Heart left ventricle (tissue), 16 donors: Measurements from ENCODE around the gene HS3ST5. TPM values are rescaled to one million over a fixed set of nuclear protein-coding genes. Genes with fewer than 3 reads are reported as not detected.

Source experiments
- ATAC-seq, 4 donors: fragments of 200-7000 bp; cut with Tn5 transposase; one replicate each; pipeline ENCODE4 v1.9.1; 2020 to 2022; ENCODE audit warnings: moderate library complexity in 4 of 4, mild to moderate bottlenecking in 3 of 4, moderate number of reproducible peaks in 1 of 4
- DNase-seq, 5 donors: peaks; one replicate each; pipeline ENCODE4 v3.0.0-alpha.2; 2020
- H3K27ac ChIP-seq, 12 donors: fragments of 200-600 bp; sonication (generic) in 4 of 12; one replicate each; pipeline versions ENCODE4 v1.5.0 to v1.8.0; 2016 to 2022; ENCODE audit warnings: mild to moderate bottlenecking in 2 of 12
- H3K27me3 ChIP-seq, 9 donors: fragments of 200-600 bp; sonication (generic) in 2 of 9; one replicate each; pipeline versions ENCODE4 v1.5.1 to v1.8.0; 2016 to 2022; ENCODE audit warnings: mild to moderate bottlenecking in 3 of 9
- H3K36me3 ChIP-seq, 9 donors: fragments of 200-600 bp; sonication (generic) in 2 of 9; one replicate each; pipeline versions ENCODE4 v1.5.0 to v1.8.0; 2018 to 2022; ENCODE audit warnings: mild to moderate bottlenecking in 2 of 9
- H3K4me1 ChIP-seq, 12 donors: fragments of 200-600 bp; sonication (generic) in 4 of 12; one replicate each; pipeline versions ENCODE4 v1.5.0 to v1.8.0; 2016 to 2022; ENCODE audit warnings: mild to moderate bottlenecking in 3 of 12
- H3K4me3 ChIP-seq, 12 donors: fragments of 200-600 bp; sonication (generic) in 4 of 12; one replicate each; pipeline versions ENCODE4 v1.5.0 to v1.8.0; 2017 to 2022; ENCODE audit warnings: mild to moderate bottlenecking in 9 of 12, moderate library complexity in 4 of 12
- H3K9me3 ChIP-seq, 12 donors: fragments of 200-600 bp; sonication (generic) in 4 of 12; one replicate each; pipeline versions ENCODE4 v1.5.0 to v1.8.0; 2016 to 2022; ENCODE audit warnings: mild to moderate bottlenecking in 1 of 12
- POLR2A ChIP-seq, 2 donors: fragments of 450-650 bp; IDR thresholded peaks; one replicate each; pipeline ENCODE4 v1.6.1; 2017; ENCODE audit warnings: antibody characterized with exemption in 2 of 2, mild to moderate bottlenecking in 2 of 2, moderate library complexity in 2 of 2
- WGBS, 4 donors: extraction: QIAGEN DNeasy Blood & Tissue Kit in 2 of 4; methylation state at CpG; one replicate each; pipeline versions ENCODE4 v1.1.5 to v1.1.7; 2013 to 2018; 5-methylcytosine and 5-hydroxymethylcytosine counted together
- intact Hi-C, 10 donors: fragments of 100-400 bp; cut with DNase I; formaldehyde crosslinking; loops; one replicate each; pipeline versions ENCODE4 v1.11.1 to v1.14.2; 2022
- polyA plus RNA-seq, 2 donors: library from polyadenylated mRNA; stranded (reverse); fragments of 200-250 nt; gene quantifications; one replicate each; pipeline ENCODE4 v1.2.3, GENCODE V29; 2013
- total RNA-seq, 9 donors: library from RNA; depleted of rRNA in 2 of 9; stranded (reverse); fragments of >200 nt in 2 of 9; fragmentation: NEBNext Ultra II Directional in 3 of 9; extraction: Animal tissue kit (Norgen Biotek cat#: 25700) in 3 of 9; gene quantifications; one replicate each; pipeline versions ENCODE4 v1.1.0 to v1.2.4, GENCODE V29; 2016 to 2023
- TF ChIP-seq, protein P1 (sequence below), 12 donors: fragments of 200-600 bp; sonication (generic) in 4 of 12; IDR thresholded peaks; one replicate each; pipeline versions ENCODE4 v1.5.0 to v1.8.0; 2018 to 2022; ENCODE audit warnings: antibody characterized with exemption in 12 of 12, mild to moderate bottlenecking in 5 of 12
- donor health status: ischemic (EF 13 %, LVEDD 7.1; RV severe dilation, severe dysfunction).
- donor health status: healthy with polysubstance abuse.
- donor health status: DM: no; HTN: yes; CAD: no.
- donor health status: DM: no; HTN: no; CAD: no.
- donor health status: ischemic (EF 25% LVEDD 6.9; RV normal size, moderate dysfunction).
- donor health status: ischemic (EF 25% LVEDD 5.7; RV mildly dilated, moderate dysfunction).
- donor health status: healthy.
- donor health status: DM: yes; HTN: yes; CAD: no.
- donor health status: ischemic (EF 35%, LVEDD 5.7; RV mildly dilated, moderate dysfunction).
- donor health status: nonischemic (EF 11% LVEDD 7.7; RV severe dilation, severe dysfunction).
- donor health status: DM: yes; HTN: yes; CAD: no.
- donor health status: PGD.
- donor health status: ischemic (EF 29% LVEDD 5.4; RV normal size, mild dysfunction).
- donor health status: nonischemic (EF 23%, LVEDD 6.1; RV moderate dilation, normal function).

Gene HS3ST5
- total and polyA plus RNA-seq, 11 donors: not detected

DNA sequence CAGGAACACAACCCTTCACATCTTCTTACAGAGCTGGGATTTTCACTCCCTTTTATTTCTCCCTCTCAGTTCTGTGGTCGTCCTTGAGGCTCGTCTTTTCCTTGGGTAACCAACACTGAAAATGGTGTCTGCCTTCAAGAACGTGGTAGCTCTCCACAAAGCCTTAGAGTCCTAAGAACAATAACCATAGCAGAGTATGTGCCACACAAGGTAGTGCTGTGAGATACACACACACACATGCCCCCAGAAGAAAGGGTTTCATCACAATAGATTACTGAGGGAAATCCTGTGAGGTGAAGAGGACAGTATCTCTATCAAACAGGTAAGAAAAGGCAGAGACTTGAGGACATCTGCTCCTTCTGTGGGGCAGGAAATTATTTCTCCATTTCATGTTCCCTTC, 267.0 kb downstream of the HS3ST5 start:
- H3K36me3 ChIP-seq: no peaks in the 10 kb centered on the region
- H3K4me3 ChIP-seq: no peak overlapping the region
- 85 to 91% (median 90%) methylated on average over 3 of the region's 3 CpGs for WGBS, 4 donors
- TF ChIP-seq, protein P1, sequence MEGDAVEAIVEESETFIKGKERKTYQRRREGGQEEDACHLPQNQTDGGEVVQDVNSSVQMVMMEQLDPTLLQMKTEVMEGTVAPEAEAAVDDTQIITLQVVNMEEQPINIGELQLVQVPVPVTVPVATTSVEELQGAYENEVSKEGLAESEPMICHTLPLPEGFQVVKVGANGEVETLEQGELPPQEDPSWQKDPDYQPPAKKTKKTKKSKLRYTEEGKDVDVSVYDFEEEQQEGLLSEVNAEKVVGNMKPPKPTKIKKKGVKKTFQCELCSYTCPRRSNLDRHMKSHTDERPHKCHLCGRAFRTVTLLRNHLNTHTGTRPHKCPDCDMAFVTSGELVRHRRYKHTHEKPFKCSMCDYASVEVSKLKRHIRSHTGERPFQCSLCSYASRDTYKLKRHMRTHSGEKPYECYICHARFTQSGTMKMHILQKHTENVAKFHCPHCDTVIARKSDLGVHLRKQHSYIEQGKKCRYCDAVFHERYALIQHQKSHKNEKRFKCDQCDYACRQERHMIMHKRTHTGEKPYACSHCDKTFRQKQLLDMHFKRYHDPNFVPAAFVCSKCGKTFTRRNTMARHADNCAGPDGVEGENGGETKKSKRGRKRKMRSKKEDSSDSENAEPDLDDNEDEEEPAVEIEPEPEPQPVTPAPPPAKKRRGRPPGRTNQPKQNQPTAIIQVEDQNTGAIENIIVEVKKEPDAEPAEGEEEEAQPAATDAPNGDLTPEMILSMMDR (IDR thresholded peaks at IDR 0.05): no peak
- TF ChIP-seq POLR2A (IDR thresholded peaks at IDR 0.05): no peak
- intact Hi-C loops: no loop called here
- H3K27me3 ChIP-seq: no peaks in the 10 kb centered on the region
- ATAC-seq (no peak), DNase-seq (no peak)
- H3K4me1 ChIP-seq: no peaks in the 10 kb centered on the region
- H3K9me3 ChIP-seq: peaks cover 0 to 6% (median 0%) of the 10 kb centered on the region in 12 donors
- H3K27ac ChIP-seq: no peak overlapping the region

DNA sequence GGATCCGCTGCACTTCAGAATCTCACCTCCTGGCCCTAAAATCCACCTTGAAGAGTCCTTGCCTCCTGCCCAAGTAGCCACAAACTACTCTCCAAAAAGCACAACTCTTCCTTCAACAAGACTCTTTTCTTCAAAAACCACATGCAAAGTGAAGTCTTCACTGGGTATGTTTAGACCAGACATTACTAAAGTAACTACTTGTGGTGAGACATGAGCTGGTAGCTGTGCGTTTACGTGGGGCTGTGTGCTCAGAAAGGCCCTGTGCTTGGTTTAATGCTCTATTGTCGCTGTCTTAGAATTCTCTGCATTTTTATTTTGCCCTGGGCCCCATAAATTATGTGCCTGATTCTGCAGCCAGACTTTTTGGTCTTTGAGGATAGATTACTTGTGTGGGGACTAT, 267.5 kb downstream of the HS3ST5 start:
- 92 to 96% (median 95%) methylated on average over 4 of the region's 4 CpGs for whole genome bisulfite sequencing, 4 donors
- no peaks in the 10 kb centered on the region for H3K36me3 ChIP-seq
- no peaks in the 10 kb centered on the region for H3K4me1 ChIP-seq
- no peaks in the 10 kb centered on the region for H3K27me3 ChIP-seq
- ATAC-seq (no peak), DNase-seq (no peak)
- no peak overlapping the region for H3K4me3 ChIP-seq
- H3K27ac ChIP-seq: no peak overlapping the region
- intact Hi-C loops: no loop called here
- TF ChIP-seq, protein P1 (IDR thresholded peaks at IDR 0.05): no peak
- no peak for TF ChIP-seq POLR2A (IDR thresholded peaks at IDR 0.05)
- peaks cover 0 to 1% (median 0%) of the 10 kb centered on the region in 12 donors for H3K9me3 ChIP-seq

DNA sequence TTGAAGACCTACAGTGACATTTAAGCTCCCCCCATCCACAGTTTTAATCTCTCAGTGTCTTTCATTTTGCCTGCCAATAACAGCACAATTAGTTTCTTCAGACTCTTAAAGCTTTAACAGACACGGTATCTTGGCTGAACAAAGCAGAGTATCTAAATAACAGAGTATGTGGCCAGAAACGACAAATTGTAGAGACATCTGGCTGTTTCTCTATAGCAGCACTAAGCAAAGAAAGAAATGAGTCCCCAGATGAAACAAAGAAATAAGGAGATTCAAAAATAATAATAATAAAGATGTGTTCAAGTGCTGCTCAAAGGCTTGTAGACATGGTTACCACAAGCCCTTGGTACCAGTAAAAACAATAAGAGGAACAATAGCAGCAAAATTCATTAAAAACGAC, 274.1 kb downstream of the HS3ST5 start:
- WGBS, 4 donors: 53 to 64% (median 55%) methylated on average over 3 of the region's 3 CpGs
- DNase-seq (no peak), ATAC-seq (no peak)
- TF ChIP-seq, protein P1 (IDR thresholded peaks at IDR 0.05): no peak
- no peak for TF ChIP-seq POLR2A (IDR thresholded peaks at IDR 0.05)
- Histone ChIP-seq H3K4me1 (peaks cover 0 to 8% (median 0%) of the 10 kb centered on the region in 12 donors), H3K4me3 (peak overlapping the region in 5 of 12 donors; percentile 5 to 29 (median 25)), H3K36me3 (no peaks in the 10 kb centered on the region), H3K27me3 (no peaks in the 10 kb centered on the region), H3K9me3 (no peaks in the 10 kb centered on the region), H3K27ac (peak overlapping the region in 2 of 12 donors; percentile 39 to 49)
- intact Hi-C loops: no loop called here

DNA sequence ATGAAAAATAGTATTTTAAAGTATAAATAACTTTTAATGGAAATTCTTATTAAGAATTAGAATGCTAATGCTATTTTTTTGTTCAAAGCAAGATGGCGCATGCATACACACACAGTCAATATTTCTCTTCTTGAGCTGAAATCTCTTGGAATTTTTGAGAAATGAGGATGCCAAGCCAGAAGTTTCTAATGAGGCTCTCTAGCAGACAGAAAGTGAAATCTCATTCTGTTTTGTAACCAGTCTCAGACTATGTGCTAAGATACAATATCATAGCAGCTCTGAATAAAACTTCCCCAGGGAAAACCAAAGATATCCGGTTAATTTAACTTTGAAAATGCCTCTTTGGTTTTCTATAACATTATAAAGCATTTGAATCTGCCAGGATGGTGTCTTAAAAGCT, 274.7 kb downstream of the HS3ST5 start:
- Histone ChIP-seq H3K4me1 (peaks cover 0 to 8% (median 0%) of the 10 kb centered on the region in 12 donors), H3K9me3 (no peaks in the 10 kb centered on the region), H3K27me3 (no peaks in the 10 kb centered on the region), H3K36me3 (no peaks in the 10 kb centered on the region), H3K27ac (peak overlapping the region in 4 of 12 donors; percentile 25 to 58 (median 44)), H3K4me3 (peak overlapping the region in 5 of 12 donors; percentile 5 to 29 (median 25))
- ATAC-seq (peak in 2 of 4 donors; percentile 39 to 54), DNase-seq (no peak)
- WGBS, 4 donors: 68 to 74% (median 72%) methylated on average over 2 of the region's 2 CpGs
- intact Hi-C loops: no loop called here
- TF ChIP-seq, protein P1 (IDR thresholded peaks at IDR 0.05): peak in 3 of 12 donors; percentile 13 to 25 (median 17)
- no peak for TF ChIP-seq POLR2A (IDR thresholded peaks at IDR 0.05)
